K562 (cell line): Measurements from ENCODE around the gene PLEKHA8. TPM values are rescaled to one million over a fixed set of nuclear protein-coding genes. Genes with fewer than 3 reads are reported as not detected.

Experiments used
- BRD4 ChIP-seq: fragments of 200-600 bp; sonication (generic); IDR thresholded peaks from 2 replicates; pipeline ENCODE4 v1.6.1; 2017; ENCODE audit warnings: inconsistent platforms
- CHCHD3 ChIP-seq: fragments of 250-450 bp; sonication (Bioruptor Pico); IDR thresholded peaks from 2 replicates; pipeline ENCODE4 v2.1.2; 2022; ENCODE audit warnings: mild to moderate bottlenecking
- E2F8 ChIP-seq: fragments of 450-650 bp; IDR thresholded peaks from 2 replicates; pipeline ENCODE4 v1.7.1; 2018; ENCODE audit warnings: mild to moderate bottlenecking, low read depth; ENCODE audit not compliant: partially characterized antibody
- FOXA1 ChIP-seq: fragments of 450-650 bp; IDR thresholded peaks from 2 replicates; pipeline ENCODE4 v1.6.1; 2016; ENCODE audit warnings: mild to moderate bottlenecking, borderline replicate concordance
- GTF2E2 ChIP-seq: fragments of 200-800 bp; sonication (Bioruptor generic); IDR thresholded peaks from 2 replicates; pipeline ENCODE4 v1.6.1; 2016; ENCODE audit warnings: missing genetic modification characterization, missing compliant biosample characterization
- HEY1 ChIP-seq: fragments of 250-450 bp; sonication (Bioruptor Pico); IDR thresholded peaks from 2 replicates; pipeline ENCODE4 v1.5.0; 2020; ENCODE audit warnings: mild to moderate bottlenecking, moderate library complexity, borderline replicate concordance
- ILK ChIP-seq: fragments of 450-650 bp; IDR thresholded peaks from 2 replicates; pipeline ENCODE4 v1.6.1; 2016; ENCODE audit warnings: missing genetic modification characterization, low read depth, mild to moderate bottlenecking, missing compliant biosample characterization, moderate library complexity, borderline replicate concordance
- JUN ChIP-seq, 2 experiments: sonication (generic) in 1 of 2; formaldehyde crosslinking in 1 of 2; IDR thresholded peaks; 2 replicates each; pipeline versions ENCODE4 v1.6.1 to v1.8.0; 2012 to 2022; ENCODE audit warnings: borderline replicate concordance in 2 of 2, mild to moderate bottlenecking in 2 of 2, improper control_type of control experiment in 1 of 2, low read depth in 1 of 2, low read length in 1 of 2, missing genetic modification reagents in 1 of 2
- KLF13 ChIP-seq: fragments of 450-650 bp; IDR thresholded peaks from 2 replicates; pipeline ENCODE4 v1.6.1; 2016; ENCODE audit warnings: missing genetic modification characterization, low read depth, mild to moderate bottlenecking, missing compliant biosample characterization, moderate library complexity, borderline replicate concordance
- MXD1 ChIP-seq: fragments of 250-450 bp; sonication (Bioruptor Pico); IDR thresholded peaks from 2 replicates; pipeline ENCODE4 v1.8.0; 2021; ENCODE audit warnings: borderline replicate concordance, mild to moderate bottlenecking, moderate library complexity; ENCODE audit not compliant: poor library complexity, severe bottlenecking
- NR2C1 ChIP-seq, 2 experiments: fragments of 450-650 bp; IDR thresholded peaks; 2 replicates each; pipeline ENCODE4 v1.6.1; 2017; ENCODE audit warnings: mild to moderate bottlenecking in 2 of 2, antibody characterized with exemption in 1 of 2, inconsistent platforms in 1 of 2, missing compliant biosample characterization in 1 of 2, missing genetic modification characterization in 1 of 2
- POLR3A ChIP-seq: IDR thresholded peaks from 2 replicates; pipeline ENCODE4 v1.6.1; 2011; ENCODE audit warnings: borderline replicate concordance, mild to moderate bottlenecking, moderate library complexity; ENCODE audit not compliant: insufficient read length, insufficient read depth; ENCODE audit errors: extremely low read depth
- ZBTB26 ChIP-seq: fragments of 450-650 bp; formaldehyde crosslinking; IDR thresholded peaks from 2 replicates; pipeline ENCODE4 v1.4.0; 2022; ENCODE audit warnings: missing genetic modification characterization
- ZNF239 ChIP-seq: fragments of 250-450 bp; sonication (Bioruptor Pico); IDR thresholded peaks from 2 replicates; pipeline ENCODE4 v1.4.0; 2020; ENCODE audit warnings: mild to moderate bottlenecking
- ZNF311 ChIP-seq: fragments of 250-450 bp; sonication (Bioruptor Pico); IDR thresholded peaks from 2 replicates; pipeline ENCODE4 v1.4.0; 2020; ENCODE audit warnings: mild to moderate bottlenecking, moderate library complexity
- ZNF592 ChIP-seq: fragments of 450-650 bp; IDR thresholded peaks from 2 replicates; pipeline ENCODE4 v1.6.1; 2017; ENCODE audit warnings: antibody characterized with exemption, mild to moderate bottlenecking
- ZNF766 ChIP-seq: fragments of 200-800 bp; sonication (Bioruptor generic); conservative IDR thresholded peaks from 2 replicates; pipeline ENCODE4 v1.6.1; 2016; ENCODE audit warnings: missing genetic modification characterization, missing compliant biosample characterization
- polyA plus RNA-seq, 8 experiments: library from polyadenylated mRNA; depleted of rRNA in 4 of 8; stranded (reverse) in 5 of 8; unstranded in 3 of 8; fragments of >200 nt; fragmentation: Nextera tagmentation in 2 of 8; fragmentation: Illumina TruSeq in 1 of 8; extraction: Ambion mirVana in 2 of 8; extraction: Trizol in 1 of 8; gene quantifications; 2 replicates each; pipeline versions ENCODE4 v1.2.1 to v1.2.3, GENCODE V29; 2011 to 2014; ENCODE audit warnings: inconsistent platforms in 1 of 8, missing spikeins in 1 of 8
- total RNA-seq, 7 experiments: library from RNA; depleted of rRNA in 6 of 7; stranded (reverse); fragments of >200 nt in 6 of 7; fragmentation: Illumina TruSeq in 2 of 7; extraction: Trizol in 2 of 7; gene quantifications; 2 replicates each; pipeline versions ENCODE4 v1.2.1 to v1.2.3, GENCODE V29; 2011 to 2021; ENCODE audit warnings: low replicate concordance in 1 of 7

The PLEKHA8 gene
- total and polyA plus RNA-seq, 9 of the 15 experiments (the other 6 are each of a cell fraction or from before 2014, with no cell fraction given) = 3.2 to 16.3 (median 11.8) TPM

GRCh38 chr7:30026229-30027064 is 1.8 kb upstream of the PLEKHA8 start, which contains the start of gene FKBP14 (continued):
- TF ChIP-seq KLF13 (peak; percentile 65; the same call in 1 of the 2 replicates), NR2C1 (IDR thresholded peaks at IDR 0.05) (peak; percentile 89), NR2C1 (tag; IDR thresholded peaks at IDR 0.05) (peak; percentile 58), HEY1 (CRISPR knock-in tag) (no peak), BRD4 (no peak), GTF2E2 (tag) (no peak), E2F8 (no peak), ZNF311 (CRISPR knock-in tag) (no peak), FOXA1 (no peak), CHCHD3 (CRISPR knock-in tag) (no peak), JUN (IDR thresholded peaks at IDR 0.05; ENCODE audit: borderline replicate concordance, low read depth, low read length) (no peak), JUN (CRISPR knock-in tag; IDR thresholded peaks at IDR 0.05; ENCODE audit: borderline replicate concordance) (no peak), ZNF766 (no peak), ZNF592 (no peak), ILK (tag) (no peak), ZNF239 (CRISPR knock-in tag) (no peak), ZBTB26 (CRISPR knock-in tag) (no peak), MXD1 (no peak), POLR3A (no peak)
